Fibroblast of pulmonary artery (primary cell): ENCODE data around the gene LPCAT4.

Experiments
- DNase-seq: peaks from one replicate; pipeline ENCODE4 v3.0.0-alpha.2; 2010; ENCODE audit warnings: low read depth
- H3K4me3 ChIP-seq: replicated peaks from 2 replicates; pipeline ENCODE4 v1.5.1; 2011; ENCODE audit warnings: low read depth, mild to moderate bottlenecking, control low read depth, low read length, moderate library complexity
- TF ChIP-seq, protein P1 (sequence below): IDR thresholded peaks from 2 replicates; pipeline ENCODE4 v1.5.1; 2011; ENCODE audit warnings: mild to moderate bottlenecking, control low read depth, low read length, inconsistent platforms; ENCODE audit errors: missing control alignments

Gene LPCAT4

DNA sequence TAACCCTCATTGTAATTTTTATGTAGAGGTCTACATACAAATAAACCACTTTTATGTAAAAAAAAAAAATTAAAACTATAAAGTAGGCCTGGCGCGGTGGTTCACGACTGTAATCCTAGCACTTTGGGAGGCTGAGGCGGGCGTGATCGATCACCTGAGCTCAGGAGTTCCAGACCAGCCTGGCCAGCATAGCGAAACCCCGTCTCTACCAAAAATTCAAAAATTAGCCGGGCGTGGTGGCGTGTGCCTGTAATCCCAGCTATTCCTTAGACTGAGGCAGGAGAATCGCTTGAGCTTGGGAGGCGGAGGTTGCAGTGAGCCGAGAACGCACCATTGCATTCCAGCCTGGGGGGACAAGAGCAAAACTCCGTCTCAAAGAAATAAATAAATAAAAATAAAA lies 28.6 kb downstream of the LPCAT4 start:
- DNase-seq, result no peak
- TF ChIP-seq, protein P1, sequence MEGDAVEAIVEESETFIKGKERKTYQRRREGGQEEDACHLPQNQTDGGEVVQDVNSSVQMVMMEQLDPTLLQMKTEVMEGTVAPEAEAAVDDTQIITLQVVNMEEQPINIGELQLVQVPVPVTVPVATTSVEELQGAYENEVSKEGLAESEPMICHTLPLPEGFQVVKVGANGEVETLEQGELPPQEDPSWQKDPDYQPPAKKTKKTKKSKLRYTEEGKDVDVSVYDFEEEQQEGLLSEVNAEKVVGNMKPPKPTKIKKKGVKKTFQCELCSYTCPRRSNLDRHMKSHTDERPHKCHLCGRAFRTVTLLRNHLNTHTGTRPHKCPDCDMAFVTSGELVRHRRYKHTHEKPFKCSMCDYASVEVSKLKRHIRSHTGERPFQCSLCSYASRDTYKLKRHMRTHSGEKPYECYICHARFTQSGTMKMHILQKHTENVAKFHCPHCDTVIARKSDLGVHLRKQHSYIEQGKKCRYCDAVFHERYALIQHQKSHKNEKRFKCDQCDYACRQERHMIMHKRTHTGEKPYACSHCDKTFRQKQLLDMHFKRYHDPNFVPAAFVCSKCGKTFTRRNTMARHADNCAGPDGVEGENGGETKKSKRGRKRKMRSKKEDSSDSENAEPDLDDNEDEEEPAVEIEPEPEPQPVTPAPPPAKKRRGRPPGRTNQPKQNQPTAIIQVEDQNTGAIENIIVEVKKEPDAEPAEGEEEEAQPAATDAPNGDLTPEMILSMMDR, result no peak
- H3K4me3 ChIP-seq, result peak overlapping the region; percentile 85

DNA sequence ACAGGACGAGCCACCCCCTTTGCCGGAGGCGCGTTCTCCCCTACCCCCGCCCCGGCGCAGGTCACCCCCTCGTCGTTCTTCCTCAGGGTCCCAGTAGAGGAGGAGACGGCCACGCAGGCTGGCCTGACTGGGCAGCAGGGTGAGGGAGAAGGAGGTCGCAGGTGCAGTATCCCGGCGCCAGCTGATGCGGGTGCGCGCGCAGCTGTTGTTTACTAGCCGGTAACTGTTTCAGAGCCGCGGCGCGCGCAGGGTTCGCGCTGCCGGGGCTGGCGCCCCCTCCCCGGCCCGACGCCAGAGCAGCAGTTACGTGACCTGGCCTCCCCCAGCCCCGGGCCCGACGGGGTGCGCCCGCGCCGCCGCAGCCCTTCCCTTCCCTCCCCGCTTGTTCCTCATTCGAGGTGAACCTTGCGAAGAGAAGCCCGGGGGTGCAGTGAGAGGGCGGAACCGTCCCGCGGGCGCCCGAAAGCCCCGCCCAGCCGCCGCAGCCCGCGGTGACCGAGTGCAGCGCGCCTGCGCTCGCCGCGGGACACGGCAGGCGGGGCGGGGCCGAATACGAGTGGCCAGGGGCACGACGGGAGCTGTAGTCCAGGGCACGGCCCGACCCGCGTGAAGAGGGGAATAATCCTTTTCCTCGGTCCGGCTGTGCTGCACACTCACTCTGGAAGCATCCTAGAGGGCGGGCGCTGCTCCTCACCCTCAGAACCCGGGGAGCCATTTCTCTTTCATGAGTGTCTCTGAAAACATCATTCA lies 29.3 kb downstream of the LPCAT4 start, which contains the start of gene SLC12A6:
Gene SLC12A6, minus strand, starts transcription at position 225 of the 750 bp plus-strand sequence. CDS start 1,101 bp downstream, outside the sequence.
- peak within 1 kb of the TSS; percentile 85 for H3K4me3 ChIP-seq
- peak; percentile 89 for DNase-seq
- TF ChIP-seq, protein P1, result no peak

DNA sequence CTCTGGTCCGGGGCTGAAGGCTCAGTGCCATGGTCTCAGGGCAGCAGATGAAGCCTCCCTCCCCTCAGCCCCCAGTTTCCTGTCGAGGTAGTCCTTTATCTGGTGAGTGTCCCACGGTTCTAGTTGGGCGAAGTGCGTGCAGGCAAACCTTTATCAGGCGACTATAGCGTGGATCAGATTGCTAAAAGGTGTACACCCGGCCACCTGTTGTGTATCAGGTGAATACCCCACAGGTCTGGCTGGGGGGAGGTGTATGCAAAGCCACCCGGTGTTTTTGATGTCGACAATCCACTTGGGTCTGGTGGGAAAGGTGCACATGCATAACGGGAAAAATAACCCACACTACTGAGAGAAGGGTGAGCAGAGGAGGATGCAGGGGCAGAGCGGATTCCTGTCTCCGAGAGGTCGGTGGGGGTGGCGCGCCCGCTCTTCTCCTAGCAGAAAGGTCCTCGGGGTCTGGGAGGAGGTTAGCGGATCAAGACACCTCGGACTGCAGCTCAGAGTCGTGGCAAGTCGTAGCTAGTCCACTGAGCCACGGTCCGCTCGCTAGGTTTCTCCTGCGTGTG lies 29.9 kb downstream of the LPCAT4 start:
- TF ChIP-seq, protein P1, result no peak
- H3K4me3 ChIP-seq, result peak overlapping the region; percentile 85
- no peak for DNase-seq

DNA sequence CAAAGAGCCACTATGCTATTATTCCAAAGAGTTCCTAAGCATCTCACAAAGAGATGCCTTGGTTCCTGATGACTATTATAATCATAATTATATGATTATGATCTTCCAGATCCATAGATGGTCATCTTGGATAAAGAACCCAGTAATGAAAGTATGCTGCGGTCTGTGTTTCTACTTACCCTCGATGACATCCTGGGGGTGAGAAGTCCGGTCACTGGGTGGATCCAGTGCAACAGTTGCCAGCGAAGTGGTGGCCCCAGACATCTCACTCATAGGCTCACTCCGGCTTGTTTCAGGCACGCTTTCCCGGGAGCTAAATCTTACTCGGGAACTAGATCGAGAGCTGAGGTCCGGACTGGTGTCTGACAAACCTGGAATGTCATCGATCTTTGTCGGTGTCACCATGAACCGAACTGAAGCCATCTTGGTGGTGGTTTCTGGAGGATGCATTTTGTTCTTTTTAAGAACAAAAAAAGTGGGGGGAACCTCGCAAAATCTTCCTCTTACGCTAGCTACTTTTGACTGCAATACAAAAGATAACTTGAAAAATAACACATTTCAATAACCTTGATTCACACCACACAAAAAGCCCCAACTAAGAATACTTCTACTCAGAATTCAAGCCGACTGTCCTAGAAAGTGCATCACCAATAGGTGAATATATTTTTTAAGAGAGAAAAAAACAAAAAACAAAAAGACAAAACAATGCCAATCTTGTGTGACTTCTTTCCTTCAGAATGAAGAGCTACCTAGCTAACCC lies 30.6 kb downstream of the LPCAT4 start:
- DNase-seq, result no peak
- H3K4me3 ChIP-seq, result peak overlapping the region; percentile 85
- TF ChIP-seq, protein P1, result no peak

DNA sequence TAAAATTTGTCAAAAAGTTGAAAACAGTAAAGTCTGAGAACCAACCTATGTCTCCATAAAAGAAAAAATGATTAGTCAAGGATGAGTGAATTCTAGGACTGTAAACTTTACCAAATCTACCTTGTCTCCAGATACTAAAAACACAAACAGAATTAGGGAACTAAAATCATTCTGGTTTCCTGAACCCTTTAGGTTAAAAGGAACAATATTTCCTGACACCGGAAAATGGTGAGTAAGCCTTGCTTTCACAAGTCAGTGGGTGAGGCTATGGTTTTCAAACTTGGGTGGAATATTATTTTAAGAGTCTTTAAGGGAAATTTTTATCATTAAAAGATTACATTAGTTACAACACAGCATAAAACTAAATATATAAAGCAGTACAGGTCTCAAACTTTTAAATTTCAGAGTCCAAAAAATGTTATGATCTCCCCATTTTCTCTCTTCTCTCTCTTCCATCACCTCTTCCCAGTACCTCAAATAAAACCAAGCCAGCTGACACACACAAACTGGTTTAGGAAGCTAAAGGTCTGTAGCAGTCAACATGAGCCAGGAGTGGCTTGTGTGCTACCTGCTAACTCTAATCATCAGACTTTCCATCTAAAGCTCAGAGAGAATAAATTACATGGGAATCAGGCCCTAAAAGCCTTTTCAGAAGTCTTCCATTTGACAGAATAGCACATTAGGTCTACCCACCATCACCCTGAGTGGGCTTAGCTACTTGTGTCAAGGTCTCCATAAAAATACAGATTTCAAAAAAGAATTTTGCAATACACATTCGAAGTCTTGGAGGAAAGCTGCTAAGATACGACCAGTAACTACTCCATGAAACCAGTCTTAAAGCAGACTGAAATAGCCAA lies 31.6 kb downstream of the LPCAT4 start:
- peak; percentile 54 for DNase-seq
- TF ChIP-seq, protein P1, result no peak
- H3K4me3 ChIP-seq, result peak overlapping the region; percentile 42

DNA sequence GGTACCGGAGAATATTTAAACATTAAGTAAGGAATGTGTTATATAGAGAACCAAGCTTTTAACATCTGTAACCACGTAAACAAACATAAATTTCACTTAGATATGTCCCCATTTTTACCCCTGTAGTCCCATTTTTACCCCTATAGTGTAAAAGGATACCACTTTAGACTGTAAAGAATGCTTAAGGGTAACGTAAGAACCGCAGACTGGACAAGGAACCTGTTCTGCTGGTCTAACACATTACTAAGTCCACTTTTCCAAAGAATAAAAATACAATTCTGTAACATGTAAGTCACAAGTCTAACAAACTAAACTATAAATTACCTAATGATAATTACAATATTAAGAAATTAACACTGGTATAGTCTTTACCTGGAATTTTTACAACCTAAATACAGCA lies 32.3 kb downstream of the LPCAT4 start:
- DNase-seq, result no peak
- TF ChIP-seq, protein P1, result no peak
- H3K4me3 ChIP-seq, result peak overlapping the region; percentile 42
